Brain pericyte (primary cell): ENCODE data around the gene NDUFA5.

Experiments
- DNase-seq: peaks from one replicate; pipeline ENCODE4 v3.0.0-alpha.2; 2012; ENCODE audit warnings: low read depth, low spot score

The NDUFA5 gene

DNA sequence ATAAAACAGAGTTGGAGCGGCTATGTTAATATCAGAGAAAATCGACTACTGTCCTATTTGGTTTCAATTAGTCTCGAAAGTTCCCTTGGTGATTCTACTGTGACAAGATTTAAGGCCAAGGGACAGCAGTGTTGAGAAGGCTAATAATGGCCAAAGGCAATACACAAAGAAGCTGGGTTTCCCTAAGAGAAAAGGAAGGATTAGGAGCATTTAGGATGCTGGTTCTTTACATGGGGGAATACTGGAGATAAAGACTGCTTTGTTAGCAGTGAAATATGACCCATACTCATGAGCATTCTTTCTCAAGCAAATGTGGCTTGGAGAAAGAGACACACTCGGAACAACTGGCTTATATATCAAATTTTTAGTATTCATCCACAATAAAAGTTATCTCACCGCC, 55.4 kb downstream of the NDUFA5 start:
- DNase-seq: no peak

DNA sequence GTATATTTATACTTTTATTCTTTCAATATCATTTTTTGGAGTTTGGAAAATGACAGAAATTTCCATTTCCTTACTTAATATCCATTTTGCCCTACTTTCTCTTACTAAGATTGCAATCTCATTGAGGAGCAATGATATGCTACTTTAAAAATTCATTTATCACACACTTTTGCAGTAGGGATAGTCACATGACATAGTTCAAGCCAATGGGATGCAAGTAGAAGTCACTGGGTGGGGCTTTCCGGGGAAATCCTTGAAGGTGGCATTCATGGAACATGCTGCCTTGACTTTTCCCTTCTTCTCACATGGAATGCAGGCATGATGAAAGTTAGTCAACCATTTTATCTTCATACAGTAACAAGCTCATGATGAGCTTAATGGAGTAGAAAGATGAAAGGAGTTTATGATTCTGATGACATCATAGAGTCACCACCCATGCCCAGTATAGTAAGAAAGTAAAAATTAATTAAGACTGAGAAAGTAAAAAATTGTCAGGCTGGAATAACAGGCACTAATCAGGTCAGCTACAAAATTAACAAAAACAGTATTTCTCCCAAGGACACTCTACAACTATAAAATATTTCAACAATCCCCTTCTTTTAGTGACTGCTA, 56.6 kb downstream of the NDUFA5 start:
- DNase-seq: no peak

DNA sequence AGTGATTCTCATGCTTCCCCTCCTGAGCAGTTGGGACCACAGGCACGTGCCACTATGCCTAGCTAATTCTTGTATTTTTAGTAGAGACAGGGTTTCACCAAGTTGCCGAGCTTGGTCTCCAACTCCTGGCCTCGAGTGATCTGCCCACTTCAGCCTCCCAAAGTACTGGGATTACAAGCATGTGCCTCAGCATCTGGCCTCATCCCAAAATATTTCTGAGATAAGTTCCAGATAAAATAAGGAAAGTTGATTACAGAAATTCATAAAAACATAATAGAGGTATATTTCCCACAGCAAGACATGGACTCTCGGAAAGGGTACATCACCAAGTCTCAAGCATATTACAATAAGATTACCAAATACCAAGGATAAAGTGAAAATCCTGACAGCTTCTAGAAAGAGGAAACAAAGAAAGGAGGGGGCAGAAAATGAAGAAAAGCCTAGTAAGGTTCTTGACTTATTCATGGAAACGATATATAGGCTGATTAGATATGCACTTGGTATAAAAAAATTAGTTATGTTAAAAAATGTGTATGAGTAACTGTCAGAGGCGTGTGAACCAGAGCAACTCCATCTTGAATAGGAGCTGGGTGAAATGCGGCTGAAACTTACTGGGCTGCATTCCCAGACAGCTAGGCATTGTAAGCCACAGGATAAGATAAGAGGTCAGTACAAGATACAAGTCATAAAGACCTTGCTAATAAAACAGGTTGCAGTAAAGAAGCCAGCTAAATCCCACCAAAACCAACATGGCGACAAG, 58.2 kb downstream of the NDUFA5 start:
- DNase-seq: no peak

DNA sequence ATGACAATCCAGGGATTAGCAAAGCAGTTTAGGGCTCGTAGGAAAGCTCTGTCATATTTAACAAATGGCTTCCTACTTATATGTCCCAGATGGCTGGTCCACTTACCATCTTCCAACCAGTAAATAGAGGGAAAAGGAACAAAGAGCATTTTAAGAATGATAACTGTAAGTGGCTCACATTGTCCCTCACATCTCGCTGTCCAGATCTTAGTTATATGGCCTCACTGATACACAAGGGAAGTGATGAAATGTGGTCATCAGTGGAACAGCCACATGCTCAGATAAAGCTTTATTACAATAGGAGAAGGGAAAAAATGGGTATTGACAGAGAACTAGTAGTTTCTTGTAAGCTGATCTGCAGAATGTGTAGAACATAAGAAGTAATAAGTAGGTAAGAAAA, 59.0 kb downstream of the NDUFA5 start:
- DNase-seq: no peak

DNA sequence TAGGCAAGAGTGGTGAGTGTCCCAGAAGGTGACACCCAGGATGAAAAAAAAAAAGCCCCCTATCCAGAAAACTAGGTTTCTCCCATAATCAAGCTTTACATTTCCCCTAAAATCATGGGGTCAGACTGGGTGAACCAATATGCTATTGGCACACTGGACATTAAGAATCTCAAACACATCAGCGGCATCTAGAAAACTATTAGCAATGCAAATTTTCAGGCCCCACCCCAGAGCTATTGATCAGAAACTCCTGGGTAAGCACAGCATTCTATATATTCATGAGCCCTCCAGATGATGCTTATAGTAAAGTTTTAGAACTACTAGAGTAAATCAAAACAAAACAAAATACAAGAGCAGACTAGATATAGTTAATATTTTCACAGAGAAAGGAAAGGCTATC, 59.6 kb downstream of the NDUFA5 start:
- DNase-seq: no peak

DNA sequence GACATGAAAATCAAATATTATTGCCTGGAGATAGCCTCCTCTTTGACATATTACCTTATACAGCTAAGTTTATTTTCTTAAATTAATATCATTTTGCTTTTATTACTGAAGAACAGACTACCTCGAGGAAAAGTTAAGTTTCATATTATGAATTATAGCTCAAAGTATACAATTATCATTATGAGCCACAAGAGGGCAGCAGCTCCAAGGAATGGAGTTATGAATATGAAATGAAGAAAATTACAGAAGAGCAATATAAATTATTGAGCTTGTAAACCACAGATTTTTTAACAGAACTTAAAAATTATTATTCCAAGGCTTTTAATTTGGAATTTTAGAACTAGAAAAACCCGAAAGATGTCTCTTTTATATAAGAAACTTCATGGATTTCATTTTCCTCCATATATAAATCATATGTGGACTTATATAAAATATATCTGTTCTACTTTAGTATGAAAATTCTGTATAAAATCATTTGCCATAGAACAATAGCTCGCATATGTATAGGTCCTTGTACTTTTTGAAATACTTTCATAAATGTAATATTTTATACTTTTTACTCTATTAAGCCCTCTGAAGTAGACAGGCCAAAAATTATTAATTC, 63.3 kb downstream of the NDUFA5 start:
- no peak for DNase-seq

DNA sequence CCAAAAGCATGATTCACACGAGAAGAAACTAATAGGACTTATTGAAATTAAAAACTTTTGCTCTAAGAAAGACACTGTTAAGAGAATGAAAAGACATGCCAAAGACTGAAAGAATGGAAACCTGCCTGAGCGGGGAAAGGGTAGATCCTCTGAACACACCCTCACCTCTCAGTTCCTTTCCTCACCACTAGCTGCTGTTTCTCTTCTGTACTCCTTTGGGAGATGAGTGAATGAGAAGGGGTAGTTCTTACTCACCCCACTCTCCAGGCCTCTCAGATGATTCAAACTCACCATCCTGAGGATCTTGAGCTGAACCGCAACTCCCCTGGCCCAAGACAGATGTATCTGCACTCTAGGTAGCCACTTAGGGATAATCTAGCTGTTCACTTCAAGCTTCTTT, 65.1 kb downstream of the NDUFA5 start:
- DNase-seq: no peak
